Measurements from ENCODE around the gene MDFIC.

The MDFIC gene

DNA sequence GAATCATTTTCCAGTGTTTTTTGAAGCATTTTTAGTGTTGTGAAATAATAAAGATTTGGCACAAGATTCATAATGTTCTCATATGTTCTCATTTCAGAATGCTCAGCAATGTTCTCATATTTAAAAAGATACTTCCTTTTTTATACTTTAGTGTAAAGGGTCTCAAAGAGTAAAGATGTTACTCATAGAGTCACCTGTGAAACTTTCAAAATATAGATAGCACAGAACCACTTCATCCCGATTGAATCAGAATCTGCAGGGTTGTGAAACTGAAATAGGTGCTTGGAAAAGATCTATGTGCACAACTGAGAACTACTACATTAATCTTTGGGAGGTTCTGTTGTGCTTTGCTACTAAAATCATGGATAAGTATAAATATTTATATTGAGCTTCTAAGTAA is 144.7 kb downstream of the MDFIC start:
- TF ChIP-seq, protein P1, sequence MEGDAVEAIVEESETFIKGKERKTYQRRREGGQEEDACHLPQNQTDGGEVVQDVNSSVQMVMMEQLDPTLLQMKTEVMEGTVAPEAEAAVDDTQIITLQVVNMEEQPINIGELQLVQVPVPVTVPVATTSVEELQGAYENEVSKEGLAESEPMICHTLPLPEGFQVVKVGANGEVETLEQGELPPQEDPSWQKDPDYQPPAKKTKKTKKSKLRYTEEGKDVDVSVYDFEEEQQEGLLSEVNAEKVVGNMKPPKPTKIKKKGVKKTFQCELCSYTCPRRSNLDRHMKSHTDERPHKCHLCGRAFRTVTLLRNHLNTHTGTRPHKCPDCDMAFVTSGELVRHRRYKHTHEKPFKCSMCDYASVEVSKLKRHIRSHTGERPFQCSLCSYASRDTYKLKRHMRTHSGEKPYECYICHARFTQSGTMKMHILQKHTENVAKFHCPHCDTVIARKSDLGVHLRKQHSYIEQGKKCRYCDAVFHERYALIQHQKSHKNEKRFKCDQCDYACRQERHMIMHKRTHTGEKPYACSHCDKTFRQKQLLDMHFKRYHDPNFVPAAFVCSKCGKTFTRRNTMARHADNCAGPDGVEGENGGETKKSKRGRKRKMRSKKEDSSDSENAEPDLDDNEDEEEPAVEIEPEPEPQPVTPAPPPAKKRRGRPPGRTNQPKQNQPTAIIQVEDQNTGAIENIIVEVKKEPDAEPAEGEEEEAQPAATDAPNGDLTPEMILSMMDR (IDR thresholded peaks at IDR 0.05; ENCODE audit: extremely low read depth, insufficient read depth, missing control alignments): no peak
- in situ Hi-C loops (cut with MboI; ENCODE audit: low pct_unique_long_range_greater_than_20kb, low sequenced_read_pairs, unreplicated experiment): no loop called here

DNA sequence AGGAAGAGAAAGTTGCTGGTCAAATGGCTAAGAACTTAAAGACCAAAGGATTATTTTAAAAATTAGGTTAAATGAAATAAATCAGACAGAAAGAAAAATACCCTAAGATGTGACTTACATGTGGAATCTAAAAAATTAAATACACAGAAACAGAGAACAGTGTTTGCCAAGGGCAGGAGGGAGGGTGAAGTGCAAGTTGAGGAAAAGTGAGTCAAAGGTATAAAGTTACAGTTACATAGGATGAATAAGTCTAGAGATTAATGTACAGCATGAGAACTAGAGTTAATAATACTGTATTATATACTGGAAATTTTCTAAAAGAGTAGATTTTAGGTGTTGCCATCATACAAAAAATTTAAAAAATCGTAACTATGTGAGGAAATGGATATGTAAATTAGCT is 146.3 kb downstream of the MDFIC start:
- TF ChIP-seq, protein P1 (IDR thresholded peaks at IDR 0.05; ENCODE audit: extremely low read depth, insufficient read depth, missing control alignments): no peak
- in situ Hi-C loops (cut with MboI; ENCODE audit: low pct_unique_long_range_greater_than_20kb, low sequenced_read_pairs, unreplicated experiment): no loop called here
- no peak for DNase-seq (ENCODE audit: low spot score)

More for the DNA sequence above, 144.7 kb downstream of the MDFIC start:
- DNase-seq (ENCODE audit: low spot score): no peak
